ENCODE results near the gene TGM6.

Gene TGM6

GRCh38 chr20:2459981-2460751 lies 79.5 kb downstream of the TGM6 start:
- DNase-seq: no peak

DNA sequence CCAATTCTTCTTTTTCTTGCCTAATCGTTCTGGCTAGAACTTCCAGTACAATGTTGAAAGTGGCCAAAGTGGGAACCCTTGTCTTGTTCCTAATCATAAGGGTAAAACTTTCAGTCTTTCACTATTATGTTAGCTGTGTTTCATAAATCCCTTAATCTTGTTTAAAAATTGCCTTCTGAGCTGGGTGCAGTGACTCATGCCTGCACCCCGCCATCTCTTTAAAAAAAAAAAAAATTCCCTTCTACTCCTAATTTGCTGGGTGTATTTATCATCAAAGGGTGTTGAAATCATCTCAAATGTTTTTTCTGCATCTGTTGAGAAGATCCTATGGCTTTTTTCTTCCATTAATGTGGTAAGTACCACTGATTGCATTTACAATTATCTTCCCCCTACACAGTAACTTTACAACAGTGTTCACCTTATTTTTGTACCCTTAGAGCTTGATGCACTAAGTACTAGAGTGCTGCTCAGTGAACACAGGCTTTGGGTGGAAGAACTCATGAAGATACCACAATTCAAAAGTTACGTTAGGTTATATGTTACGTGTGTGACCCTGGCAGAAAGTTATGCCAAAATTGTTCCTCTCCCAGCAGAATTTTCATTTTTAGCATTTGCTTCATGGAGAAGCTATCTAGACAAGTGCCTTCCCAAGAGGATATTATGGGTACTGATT lies 80.2 kb downstream of the TGM6 start:
- DNase-seq: no peak

- DNase-seq: no peak
Observed at GRCh38 chr20:2462484-2462883, 81.8 kb downstream of the TGM6 start.

GRCh38 chr20:2463616-2464365 lies 83.1 kb downstream of the TGM6 start:
- DNase-seq: no peak

DNA sequence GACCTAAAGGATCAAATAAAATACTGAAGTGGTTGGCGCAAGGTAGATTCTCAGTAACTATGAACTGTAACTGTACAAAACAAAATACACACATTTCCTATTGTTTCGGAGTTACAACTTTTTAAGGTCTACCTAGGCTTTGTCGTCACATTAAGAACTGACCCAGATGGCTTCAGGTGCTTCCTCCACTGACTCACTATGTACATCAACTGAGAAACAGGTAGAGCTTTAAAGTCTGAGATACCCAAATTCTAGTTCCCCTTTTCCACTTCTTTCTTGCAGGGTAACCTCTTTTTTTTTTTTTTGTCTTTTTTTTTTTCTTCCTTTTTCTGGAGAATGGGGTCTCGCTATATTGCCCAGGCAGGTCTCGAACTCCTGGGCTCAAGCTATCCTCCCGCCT lies 84.4 kb downstream of the TGM6 start:
- no peak for DNase-seq

DNA sequence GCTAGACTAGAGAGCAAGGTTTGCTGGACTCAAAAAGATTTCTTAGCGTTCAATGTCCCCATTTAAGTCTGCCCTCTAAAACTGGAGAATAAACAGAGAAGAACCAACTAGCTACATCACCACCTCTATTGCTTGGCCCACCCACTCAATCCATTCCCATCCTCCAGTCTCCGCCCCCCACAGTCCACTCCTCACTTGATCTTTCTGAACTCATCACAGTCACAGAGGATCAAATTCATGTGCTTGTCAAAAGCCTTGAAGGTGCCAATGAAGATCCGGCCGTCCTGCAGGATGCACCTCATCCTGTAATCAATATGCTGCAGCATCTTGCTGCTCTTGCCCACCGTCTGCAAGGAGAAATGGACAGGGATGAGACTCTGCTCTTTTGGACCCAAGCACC lies 86.7 kb downstream of the TGM6 start:
- DNase-seq: no peak

GRCh38 chr20:2468581-2469407 lies 88.1 kb downstream of the TGM6 start:
- no peak for DNase-seq

GRCh38 chr20:2469991-2470422 lies 89.3 kb downstream of the TGM6 start:
- peak; percentile 77 for DNase-seq

- DNase-seq: peak; percentile 98
Observed at GRCh38 chr20:2470423-2471193, 89.9 kb downstream of the TGM6 start, which contains the start of gene SNRPB. Gene SNRPB, minus strand, starts transcription at chr20:2470789. Its CDS starts 99 bp downstream, at chr20:2470690.

- DNase-seq: no peak
Observed at GRCh38 chr20:2473516-2473915, 92.8 kb downstream of the TGM6 start.

- DNase-seq: no peak
Observed at GRCh38 chr20:2475850-2476741, 95.4 kb downstream of the TGM6 start.

DNA sequence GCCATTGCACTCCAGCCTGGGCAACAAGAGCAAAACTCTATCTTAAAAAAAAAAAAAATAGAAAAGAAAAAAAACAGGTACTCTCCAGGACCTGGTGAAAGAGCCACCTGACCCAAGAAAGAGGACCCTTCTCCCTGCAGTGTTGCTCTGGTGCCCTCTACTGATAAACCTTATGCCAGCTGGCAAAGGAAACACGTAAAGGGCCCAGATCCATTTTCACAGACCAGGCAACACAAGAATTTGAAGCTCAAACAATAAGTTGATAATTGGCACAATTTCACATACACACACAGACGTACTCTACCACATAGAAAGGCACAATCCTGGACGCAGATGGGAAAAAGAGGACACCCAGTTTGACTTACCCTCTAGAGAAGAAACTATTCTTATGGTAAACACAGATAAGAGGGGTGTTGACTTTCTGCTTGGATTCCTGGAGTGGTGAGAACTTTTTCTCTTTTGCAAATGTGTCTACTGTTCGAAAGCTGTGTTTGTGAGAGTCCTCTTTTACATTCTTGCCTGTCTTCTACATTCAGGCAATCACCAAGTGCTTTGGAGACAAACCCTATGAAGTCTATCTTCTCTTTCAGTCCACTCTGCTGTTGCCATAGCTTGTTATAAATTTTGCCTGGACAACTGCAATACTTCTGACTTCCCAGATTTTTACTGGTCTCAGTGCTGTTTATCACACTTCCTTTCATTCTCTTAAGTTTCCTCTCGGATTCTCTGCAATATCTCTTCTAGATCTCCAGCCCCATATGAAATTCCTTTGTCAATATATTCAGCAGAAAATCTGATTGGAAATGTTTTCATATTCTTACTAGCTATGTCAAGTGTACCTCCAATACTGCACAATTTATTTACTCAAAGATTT lies 96.3 kb downstream of the TGM6 start:
- DNase-seq: no peak

- no peak for DNase-seq
Observed at GRCh38 chr20:2480381-2480780, 99.7 kb downstream of the TGM6 start.

Data from femur (tissue), 1 donor.